ENCODE data around the gene RFC2. TPM values are rescaled to one million over a fixed set of nuclear protein-coding genes. Genes with fewer than 3 reads are reported as not detected.
A peak's percentile ranks its signal among the peaks of the same experiment; 100 is the strongest.
"Not testable (repeated sequence)": the region's sequence is repeated elsewhere in the genome, so short reads cannot be mapped to it uniquely, and the experiment has no call there.

Gene RFC2
- total RNA-seq, 6 experiments from 2014 or later: 8.0 to 21.3 (median 12.2) TPM

GRCh38 chr7:74215921-74216320 is 38.3 kb downstream of the RFC2 start:
- 20% methylated on average over 1 of the region's 15 CpGs for WGBS (ENCODE audit: insufficient coverage, low coverage, low lambda C conversion rate, missing lambda C conversion rate)
- intact Hi-C loops (cut with DNase I): no loop called here

GRCh38 chr7:74214816-74215630 is 39.2 kb downstream of the RFC2 start:
- H3K27me3 ChIP-seq: no peaks in the 10 kb centered on the region
- H3K27ac ChIP-seq: no peak overlapping the region
- no peaks in the 10 kb centered on the region for H3K36me3 ChIP-seq
- TF ChIP-seq POLR2A (IDR thresholded peaks at IDR 0.05): no peak
- no peak for TF ChIP-seq CTCF (IDR thresholded peaks at IDR 0.05)
- WGBS (ENCODE audit: insufficient coverage, low coverage, low lambda C conversion rate, missing lambda C conversion rate): 91% methylated on average over 11 of the region's 21 CpGs
- H3K9me3 ChIP-seq: no peaks in the 10 kb centered on the region
- peaks cover 0 to 4% (median 1%) of the 10 kb centered on the region in 4 donors for H3K4me1 ChIP-seq
- ATAC-seq (no peak), DNase-seq (peak in 1 of 3 donors; percentile 47)
- intact Hi-C loops (cut with DNase I): no loop called here
- H3K4me3 ChIP-seq: no peak overlapping the region

More at GRCh38 chr7:74215921-74216320, 38.3 kb downstream of the RFC2 start:
- DNase-seq (no peak), ATAC-seq (no peak)
- Histone ChIP-seq H3K4me1 (peaks cover 0 to 8% (median 3%) of the 10 kb centered on the region in 4 donors), H3K9me3 (no peaks in the 10 kb centered on the region), H3K27me3 (no peaks in the 10 kb centered on the region), H3K36me3 (no peaks in the 10 kb centered on the region), H3K4me3 (no peak overlapping the region), H3K27ac (no peak overlapping the region)
- no peak for TF ChIP-seq POLR2A (IDR thresholded peaks at IDR 0.05)
- TF ChIP-seq CTCF (IDR thresholded peaks at IDR 0.05): no peak

GRCh38 chr7:74212661-74213060 is 41.5 kb downstream of the RFC2 start:
- intact Hi-C loops (cut with DNase I): no loop called here
- TF ChIP-seq POLR2A (IDR thresholded peaks at IDR 0.05) (no peak), CTCF (IDR thresholded peaks at IDR 0.05) (no peak)
- Histone ChIP-seq H3K9me3 (no peaks in the 10 kb centered on the region), H3K36me3 (no peaks in the 10 kb centered on the region), H3K27ac (no peak overlapping the region), H3K4me1 (no peaks in the 10 kb centered on the region), H3K27me3 (no peaks in the 10 kb centered on the region), H3K4me3 (no peak overlapping the region)
- WGBS (ENCODE audit: insufficient coverage, low coverage, low lambda C conversion rate, missing lambda C conversion rate): 80% methylated on average over 6 of the region's 11 CpGs
- peak in 1 of 3 donors; percentile 40 for DNase-seq
- ATAC-seq: no peak

- H3K36me3 ChIP-seq, H3K9me3 ChIP-seq, H3K27ac ChIP-seq, H3K27me3 ChIP-seq, DNase-seq, H3K4me3 ChIP-seq, H3K4me1 ChIP-seq, ATAC-seq: not testable (repeated sequence)
- WGBS (ENCODE audit: insufficient coverage, low coverage, low lambda C conversion rate, missing lambda C conversion rate): 87% methylated on average over 6 of the region's 7 CpGs
- intact Hi-C loops (cut with DNase I): loop anchor here (5.0 to 10.0 kb wide), 5 partner anchors 67 to 343 kb away; partner anchors contain the start of gene TMEM270 (in 1 of the 2)
Measured at GRCh38 chr7:74208241-74208640, 46.0 kb downstream of the RFC2 start.

- no peaks in the 10 kb centered on the region for H3K27me3 ChIP-seq
- DNase-seq (no peak), ATAC-seq (no peak)
- H3K36me3 ChIP-seq: no peaks in the 10 kb centered on the region
- intact Hi-C loops (cut with DNase I): loop anchor here (5.0 to 10.0 kb wide), 5 partner anchors 67 to 343 kb away; partner anchors contain the start of gene TMEM270 (in 1 of the 2)
- no peak overlapping the region for H3K27ac ChIP-seq
- no peaks in the 10 kb centered on the region for H3K4me1 ChIP-seq
- no peak overlapping the region for H3K4me3 ChIP-seq
- WGBS (ENCODE audit: insufficient coverage, low coverage, low lambda C conversion rate, missing lambda C conversion rate): 100% methylated on average over 2 of the region's 11 CpGs
- TF ChIP-seq POLR2A (IDR thresholded peaks at IDR 0.05): no peak
- no peak for TF ChIP-seq CTCF (IDR thresholded peaks at IDR 0.05)
- no peaks in the 10 kb centered on the region for H3K9me3 ChIP-seq
Measured at GRCh38 chr7:74207586-74207985, 46.6 kb downstream of the RFC2 start.

Measured in right lobe of liver (tissue), 6 donors.